Right lobe of liver (tissue), 6 donors: ENCODE measurements around the gene TMED8. TPM values are rescaled to one million over a fixed set of nuclear protein-coding genes. Genes with fewer than 3 reads are reported as not detected.
A peak's percentile ranks its signal among the peaks of the same experiment; 100 is the strongest.

Experiments used
- ATAC-seq, 4 donors: fragments of 200-7000 bp; cut with Tn5 transposase; one replicate each; pipeline ENCODE4 v1.9.1; 2020; ENCODE audit warnings: mild to moderate bottlenecking in 4 of 4, moderate library complexity in 4 of 4
- DNase-seq, 3 donors: peaks; one replicate each; pipeline ENCODE4 v3.0.0-alpha.2; 2020
- H3K27ac ChIP-seq, 3 donors: fragments of 200-600 bp; one replicate each; pipeline ENCODE4 v1.8.0; 2022
- H3K27me3 ChIP-seq, 2 donors: fragments of 200-600 bp; one replicate each; pipeline ENCODE4 v1.8.0; 2022
- H3K36me3 ChIP-seq, 4 donors: fragments of 200-600 bp; sonication (generic) in 1 of 4; one replicate each; pipeline versions ENCODE4 v1.5.1 to v1.8.0; 2017 to 2022; ENCODE audit warnings: control low read depth in 1 of 4
- H3K4me1 ChIP-seq, 4 donors: fragments of 200-600 bp; sonication (generic) in 1 of 4; one replicate each; pipeline versions ENCODE4 v1.5.1 to v1.8.0; 2017 to 2022; ENCODE audit warnings: control low read depth in 1 of 4
- H3K4me3 ChIP-seq, 3 donors: fragments of 200-600 bp; one replicate each; pipeline ENCODE4 v1.8.0; 2022
- H3K9me3 ChIP-seq, 4 donors: fragments of 200-600 bp; sonication (generic) in 1 of 4; one replicate each; pipeline versions ENCODE4 v1.5.1 to v1.8.0; 2017 to 2022; ENCODE audit warnings: control low read depth in 1 of 4
- CTCF ChIP-seq, 4 donors: fragments of 200-600 bp in 3 of 4; fragments of 450-650 bp in 1 of 4; IDR thresholded peaks; one replicate each; pipeline versions ENCODE4 v1.5.1 to v1.8.0; 2016 to 2022; ENCODE audit warnings: antibody characterized with exemption in 4 of 4, mild to moderate bottlenecking in 2 of 4
- POLR2A ChIP-seq: fragments of 450-650 bp; IDR thresholded peaks from one replicate; pipeline ENCODE4 v1.6.1; 2017; ENCODE audit warnings: antibody characterized with exemption, mild to moderate bottlenecking
- WGBS: methylation state at CpG from one replicate; pipeline ENCODE4 v1.1.6; 2018; ENCODE audit warnings: low coverage, low lambda C conversion rate; ENCODE audit not compliant: insufficient coverage; ENCODE audit errors: missing lambda C conversion rate; 5-methylcytosine and 5-hydroxymethylcytosine counted together
- intact Hi-C, 2 donors: fragments of 100-400 bp; cut with DNase I; formaldehyde crosslinking; loops; one replicate each; pipeline versions ENCODE4 v1.11.2 to v1.14.1; 2022
- total RNA-seq, 6 experiments: library from RNA; depleted of rRNA in 2 of 6; stranded (reverse); fragments of >200 nt in 2 of 6; fragmentation: NEBNext Ultra II Directional in 3 of 6; extraction: Animal tissue kit (Norgen Biotek cat#: 25700) in 3 of 6; gene quantifications; one replicate each; pipeline versions ENCODE4 v1.1.0 to v1.2.4, GENCODE V29; 2016 to 2023
- donor health status: DM: no; HTN: yes; CAD: no.
- donor health status: DM: no; HTN: no; CAD: no.
- donor health status: DM: no; HTN: no; CAD: no.
- donor health status: DM: no; HTN: yes; CAD: no.
- donor health status: DM: no; HTN: yes; CAD: no.

TMED8 gene
- total RNA-seq, 6 experiments from 2014 or later, result 2.5 to 4.4 (median 3.1) TPM

GRCh38 chr14:77318006-77318553 is 58.8 kb downstream of the TMED8 start:
- no peaks in the 10 kb centered on the region for H3K27me3 ChIP-seq
- H3K4me1 ChIP-seq, result peaks cover 0 to 50% (median 4%) of the 10 kb centered on the region in 4 donors

GRCh38 chr14:77316872-77317301 is 60.0 kb downstream of the TMED8 start:
- Histone ChIP-seq H3K27ac (peak overlapping the region in 2 of 3 donors; percentile 13 to 42), H3K4me1 (peaks cover 0 to 38% (median 4%) of the 10 kb centered on the region in 4 donors), H3K36me3 (no peaks in the 10 kb centered on the region), H3K27me3 (no peaks in the 10 kb centered on the region), H3K4me3 (no peak overlapping the region), H3K9me3 (no peaks in the 10 kb centered on the region)
- 0% methylated on average over 1 of the region's 5 CpGs for WGBS
- TF ChIP-seq CTCF (IDR thresholded peaks at IDR 0.05), result no peak
- TF ChIP-seq POLR2A, result no peak
- DNase-seq (peak in 1 of 3 donors; percentile 71), ATAC-seq (peak in 1 of 4 donors; percentile 2)
- intact Hi-C loops, result loop anchor here in 1 of 2 donors (10.0 kb wide), 1 partner anchor 442 kb away; no protein-coding TSS in a partner anchor

More at GRCh38 chr14:77318006-77318553, 58.8 kb downstream of the TMED8 start:
- H3K9me3 ChIP-seq, result no peaks in the 10 kb centered on the region
- 27% methylated on average over 5 of the region's 5 CpGs for WGBS
- ATAC-seq (no peak), DNase-seq (no peak)
- no peaks in the 10 kb centered on the region for H3K36me3 ChIP-seq
- intact Hi-C loops, result loop anchor here in 1 of 2 donors (10.0 kb wide), 1 partner anchor 443 kb away; no protein-coding TSS in a partner anchor
- H3K4me3 ChIP-seq, result no peak overlapping the region
- TF ChIP-seq POLR2A, result no peak
- TF ChIP-seq CTCF (IDR thresholded peaks at IDR 0.05), result no peak
- peak overlapping the region in 1 of 3 donors; percentile 42 for H3K27ac ChIP-seq

GRCh38 chr14:77316195-77316505 is 60.7 kb downstream of the TMED8 start:
- no peaks in the 10 kb centered on the region for H3K36me3 ChIP-seq
- H3K9me3 ChIP-seq, result no peaks in the 10 kb centered on the region
- no peak for ATAC-seq
- H3K27ac ChIP-seq, result peak overlapping the region in 1 of 3 donors; percentile 42
- TF ChIP-seq POLR2A, result no peak
- no peak for TF ChIP-seq CTCF (IDR thresholded peaks at IDR 0.05)
- H3K4me1 ChIP-seq, result peaks cover 0 to 37% (median 4%) of the 10 kb centered on the region in 4 donors
- H3K4me3 ChIP-seq, result no peak overlapping the region
- WGBS, result no CpG with 5 or more reads among the region's 1 CpG
- no peak for DNase-seq
- intact Hi-C loops, result loop anchor here in 1 of 2 donors (10.0 kb wide), 1 partner anchor 441 kb away; no protein-coding TSS in a partner anchor
- H3K27me3 ChIP-seq, result no peaks in the 10 kb centered on the region

GRCh38 chr14:77314539-77315457 is 62.1 kb downstream of the TMED8 start:
- TF ChIP-seq CTCF (IDR thresholded peaks at IDR 0.05), result no peak
- no peak for TF ChIP-seq POLR2A
- DNase-seq (no peak), ATAC-seq (no peak)
- H3K27me3 ChIP-seq, result no peaks in the 10 kb centered on the region
- H3K36me3 ChIP-seq, result no peaks in the 10 kb centered on the region
- 55% methylated on average over 3 of the region's 10 CpGs for WGBS
- H3K27ac ChIP-seq, result no peak overlapping the region
- no peak overlapping the region for H3K4me3 ChIP-seq
- peaks cover 0 to 33% (median 3%) of the 10 kb centered on the region in 4 donors for H3K4me1 ChIP-seq
- intact Hi-C loops, result loop anchor here in 1 of 2 donors (10.0 kb wide), 1 partner anchor 440 kb away; no protein-coding TSS in a partner anchor
- no peaks in the 10 kb centered on the region for H3K9me3 ChIP-seq
